Suprapubic skin (tissue), 4 donors: ENCODE data around the gene MNT.

Experiments
- POLR2A ChIP-seq, 2 donors: fragments of 450-650 bp; IDR thresholded peaks; one replicate each; pipeline ENCODE4 v1.6.1; 2017; ENCODE audit warnings: antibody characterized with exemption in 2 of 2, mild to moderate bottlenecking in 2 of 2, moderate library complexity in 2 of 2
- POLR2AphosphoS5 ChIP-seq, 3 donors: sonication (generic); formaldehyde crosslinking; IDR thresholded peaks; one replicate each; pipeline ENCODE4 v1.6.1; 2017; ENCODE audit warnings: antibody characterized with exemption in 3 of 3
- TF ChIP-seq, protein P1 (sequence below), 2 donors: fragments of 200-600 bp in 1 of 2; fragments of 450-650 bp in 1 of 2; sonication (generic) in 1 of 2; IDR thresholded peaks; one replicate each; pipeline ENCODE4 v1.5.1; 2016 to 2019; ENCODE audit warnings: antibody characterized with exemption in 2 of 2, mild to moderate bottlenecking in 1 of 2, moderate library complexity in 1 of 2

DNA sequence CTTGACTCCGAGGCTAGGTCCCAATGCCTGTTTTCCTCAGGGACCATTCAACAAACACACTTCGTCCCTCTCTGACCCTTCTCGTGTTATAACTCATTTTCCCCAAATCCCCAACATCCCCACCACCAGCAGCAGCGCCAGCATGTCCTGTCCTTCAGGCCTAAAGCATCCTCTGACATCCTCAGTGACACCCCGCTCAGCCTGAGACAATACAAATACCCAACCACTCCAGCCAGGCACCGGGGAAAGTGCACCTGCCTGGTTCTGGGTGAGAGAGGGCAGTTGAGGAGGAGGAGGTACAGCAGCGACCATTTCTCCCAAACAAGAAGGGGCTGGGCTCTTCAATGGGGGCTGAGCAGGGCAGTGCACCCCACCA, 4.7 kb downstream of the MNT start:
- TF ChIP-seq, protein P1, sequence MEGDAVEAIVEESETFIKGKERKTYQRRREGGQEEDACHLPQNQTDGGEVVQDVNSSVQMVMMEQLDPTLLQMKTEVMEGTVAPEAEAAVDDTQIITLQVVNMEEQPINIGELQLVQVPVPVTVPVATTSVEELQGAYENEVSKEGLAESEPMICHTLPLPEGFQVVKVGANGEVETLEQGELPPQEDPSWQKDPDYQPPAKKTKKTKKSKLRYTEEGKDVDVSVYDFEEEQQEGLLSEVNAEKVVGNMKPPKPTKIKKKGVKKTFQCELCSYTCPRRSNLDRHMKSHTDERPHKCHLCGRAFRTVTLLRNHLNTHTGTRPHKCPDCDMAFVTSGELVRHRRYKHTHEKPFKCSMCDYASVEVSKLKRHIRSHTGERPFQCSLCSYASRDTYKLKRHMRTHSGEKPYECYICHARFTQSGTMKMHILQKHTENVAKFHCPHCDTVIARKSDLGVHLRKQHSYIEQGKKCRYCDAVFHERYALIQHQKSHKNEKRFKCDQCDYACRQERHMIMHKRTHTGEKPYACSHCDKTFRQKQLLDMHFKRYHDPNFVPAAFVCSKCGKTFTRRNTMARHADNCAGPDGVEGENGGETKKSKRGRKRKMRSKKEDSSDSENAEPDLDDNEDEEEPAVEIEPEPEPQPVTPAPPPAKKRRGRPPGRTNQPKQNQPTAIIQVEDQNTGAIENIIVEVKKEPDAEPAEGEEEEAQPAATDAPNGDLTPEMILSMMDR (IDR thresholded peaks at IDR 0.05), result no peak
- TF ChIP-seq POLR2A (IDR thresholded peaks at IDR 0.05), result no peak
- TF ChIP-seq POLR2AphosphoS5 (IDR thresholded peaks at IDR 0.05), result no peak
